H9 (cell line): Measurements from ENCODE around the gene FOXL1. TPM values are rescaled to one million over a fixed set of nuclear protein-coding genes. Genes with fewer than 3 reads are reported as not detected.

Experiments used
- DNase-seq: peaks from one replicate; pipeline ENCODE4 v3.0.0-alpha.2; 2017
- H2AFZ ChIP-seq: one replicate; pipeline ENCODE4 v1.6.1; 2013; ENCODE audit warnings: mild to moderate bottlenecking, low read length, control low read depth, moderate library complexity
- H2AK5ac ChIP-seq: 2 replicates; pipeline ENCODE4 v1.6.1; 2013; ENCODE audit warnings: low read length, control low read depth, mixed read lengths; ENCODE audit not compliant: insufficient read length
- H2BK120ac ChIP-seq: one replicate; pipeline ENCODE4 v1.6.1; 2013; ENCODE audit warnings: low read depth, mild to moderate bottlenecking, low read length, control low read depth, inconsistent platforms; ENCODE audit not compliant: poor library complexity, severe bottlenecking
- H2BK12ac ChIP-seq: 2 replicates; pipeline ENCODE4 v1.6.1; 2013; ENCODE audit warnings: low read length, control low read depth, mixed read lengths, low read depth; ENCODE audit not compliant: insufficient read length
- H2BK15ac ChIP-seq: 2 replicates; pipeline ENCODE4 v1.6.1; 2013; ENCODE audit warnings: low read depth, low read length, control low read depth
- H2BK20ac ChIP-seq: one replicate; pipeline ENCODE4 v1.6.1; 2013; ENCODE audit warnings: low read depth, mild to moderate bottlenecking, low read length, control low read depth, inconsistent platforms; ENCODE audit not compliant: poor library complexity, severe bottlenecking
- H2BK5ac ChIP-seq: 2 replicates; pipeline ENCODE4 v1.6.1; 2013; ENCODE audit warnings: low read length, control low read depth, mixed read lengths; ENCODE audit not compliant: insufficient read length
- H3K14ac ChIP-seq: 2 replicates; pipeline ENCODE4 v1.6.1; 2013; ENCODE audit warnings: low read length, control low read depth; ENCODE audit not compliant: insufficient read depth
- H3K18ac ChIP-seq: 2 replicates; pipeline ENCODE4 v1.6.1; 2013; ENCODE audit warnings: low read depth, mild to moderate bottlenecking, mixed read lengths, low read length, control low read depth; ENCODE audit not compliant: insufficient read length
- H3K23ac ChIP-seq: 2 replicates; pipeline ENCODE4 v1.6.1; 2013; ENCODE audit warnings: low read length, control low read depth, mixed read lengths, low read depth; ENCODE audit not compliant: insufficient read length
- H3K23me2 ChIP-seq: 2 replicates; pipeline ENCODE4 v1.6.1; 2013; ENCODE audit warnings: low read depth, mild to moderate bottlenecking, mixed read lengths, low read length, control low read depth; ENCODE audit not compliant: insufficient read length, poor library complexity, severe bottlenecking
- H3K27ac ChIP-seq: 2 replicates; pipeline ENCODE4 v1.5.1; 2013; ENCODE audit warnings: low read length, control low read depth, mixed read lengths, low read depth; ENCODE audit not compliant: insufficient read length
- H3K27me3 ChIP-seq: 2 replicates; pipeline ENCODE4 v1.6.1; 2013; ENCODE audit warnings: low read length, control low read depth, inconsistent platforms; ENCODE audit not compliant: insufficient read depth
- H3K4ac ChIP-seq: 2 replicates; pipeline ENCODE4 v1.6.1; 2013; ENCODE audit warnings: low read depth, mild to moderate bottlenecking, control low read depth, inconsistent platforms, low read length, moderate library complexity
- H3K4me1 ChIP-seq: 2 replicates; pipeline ENCODE4 v1.6.1; 2013; ENCODE audit warnings: low read length, control low read depth, inconsistent platforms; ENCODE audit not compliant: insufficient read depth
- H3K4me2 ChIP-seq: 2 replicates; pipeline ENCODE4 v1.6.1; 2013; ENCODE audit warnings: low read length, control low read depth, mixed read lengths; ENCODE audit not compliant: insufficient read length, insufficient read depth
- H3K56ac ChIP-seq: 2 replicates; pipeline ENCODE4 v1.6.1; 2013; ENCODE audit warnings: low read depth, mild to moderate bottlenecking, mixed read lengths, low read length, control low read depth; ENCODE audit not compliant: insufficient read length
- H3K79me1 ChIP-seq: 2 replicates; pipeline ENCODE4 v1.6.1; 2013; ENCODE audit warnings: low read depth, mild to moderate bottlenecking, moderate library complexity, low read length, control low read depth, inconsistent platforms; ENCODE audit not compliant: insufficient read depth, poor library complexity, severe bottlenecking
- H3K79me2 ChIP-seq: 2 replicates; pipeline ENCODE4 v1.6.1; 2013; ENCODE audit warnings: low read length, control low read depth, inconsistent platforms; ENCODE audit not compliant: insufficient read depth
- H3K9ac ChIP-seq: 2 replicates; pipeline ENCODE4 v1.6.1; 2013; ENCODE audit warnings: low read length, control low read depth, mixed read lengths; ENCODE audit not compliant: insufficient read length; ENCODE audit errors: extremely low read depth
- H3K9me3 ChIP-seq: one replicate; pipeline ENCODE4 v1.6.1; 2013; ENCODE audit warnings: low read depth, low read length, inconsistent platforms; ENCODE audit not compliant: control insufficient read depth
- H3T11ph ChIP-seq: one replicate; pipeline ENCODE4 v1.6.1; 2013; ENCODE audit warnings: mild to moderate bottlenecking, low read length, control low read depth, inconsistent platforms
- H4K20me1 ChIP-seq: one replicate; pipeline ENCODE4 v1.6.1; 2013; ENCODE audit not compliant: control insufficient read depth, insufficient read length, insufficient read depth
- H4K5ac ChIP-seq: 2 replicates; pipeline ENCODE4 v1.6.1; 2013; ENCODE audit warnings: low read depth, mild to moderate bottlenecking, mixed read lengths, low read length, control low read depth; ENCODE audit not compliant: insufficient read length
- H4K8ac ChIP-seq: replicated peaks from 2 replicates; pipeline ENCODE4 v1.6.1; 2013; ENCODE audit warnings: low read length, control low read depth, mixed read lengths, low read depth; ENCODE audit not compliant: insufficient read length
- H4K91ac ChIP-seq: 2 replicates; pipeline ENCODE4 v1.6.1; 2013; ENCODE audit warnings: low read depth, mild to moderate bottlenecking, moderate library complexity, mixed read lengths, low read length, control low read depth; ENCODE audit not compliant: insufficient read length
- H3K27ac Mint-ChIP-seq, 3 experiments: 2 replicates in 2 of 3; 3 replicates in 1 of 3; pipeline ENCODE4 v1.8.0; 2020 to 2021; ENCODE audit warnings: mixed read lengths in 3 of 3, mild to moderate bottlenecking in 1 of 3, moderate library complexity in 1 of 3
- H3K27me3 Mint-ChIP-seq: 2 replicates; pipeline ENCODE4 v1.8.0; 2021; ENCODE audit warnings: low read depth, mild to moderate bottlenecking, moderate library complexity, mixed read lengths
- H3K36me3 Mint-ChIP-seq, 3 experiments: 2 replicates in 2 of 3; 3 replicates in 1 of 3; pipeline ENCODE4 v1.8.0; 2020 to 2021; ENCODE audit warnings: low read depth in 3 of 3, mixed read lengths in 3 of 3; ENCODE audit not compliant: insufficient read depth in 1 of 3
- H3K4me1 Mint-ChIP-seq, 2 experiments: 2 replicates each; pipeline ENCODE4 v1.8.0; 2020; ENCODE audit warnings: mixed read lengths in 2 of 2
- H3K4me3 Mint-ChIP-seq, 2 experiments: 2 replicates in 1 of 2; 3 replicates in 1 of 2; pipeline ENCODE4 v1.8.0; 2020 to 2021; ENCODE audit warnings: mild to moderate bottlenecking in 2 of 2, mixed read lengths in 2 of 2, moderate library complexity in 1 of 2
- H3K9me3 Mint-ChIP-seq, 2 experiments: 2 replicates in 1 of 2; 3 replicates in 1 of 2; pipeline ENCODE4 v1.8.0; 2020; ENCODE audit warnings: mild to moderate bottlenecking in 2 of 2, mixed read lengths in 2 of 2, moderate library complexity in 1 of 2
- CTCF ChIP-seq: fragments of 200-600 bp; sonication (generic); conservative IDR thresholded peaks from 3 replicates; pipeline ENCODE4 v1.8.0; 2021; ENCODE audit warnings: antibody characterized with exemption, mild to moderate bottlenecking
- WGBS: extraction: QIAGEN DNeasy Blood & Tissue Kit; methylation state at CpG from one replicate; pipeline ENCODE4 v1.1.7; 2013; ENCODE audit warnings: missing lambda C conversion rate, low lambda C conversion rate, mixed read lengths; ENCODE audit not compliant: insufficient read length; ENCODE audit errors: extremely low coverage; 5-methylcytosine and 5-hydroxymethylcytosine counted together
- total RNA-seq: library from RNA; stranded (reverse); gene quantifications from 2 replicates; pipeline ENCODE4 v1.2.1, GENCODE V29; 2021

Gene FOXL1
- total RNA-seq, 1 experiment from 2014 or later, result 0.09 TPM

GRCh38 chr16:86562356-86562755 is 16.0 kb upstream of the FOXL1 start:
- Histone ChIP-seq H3K23me2 (peaks cover 12% of the 10 kb centered on the region), H2BK5ac (no peak overlapping the region), H4K5ac (no peak overlapping the region), H4K91ac (no peak overlapping the region), H2BK20ac (no peak overlapping the region), H3K79me1 (no peaks in the 10 kb centered on the region), H3T11ph (no peak overlapping the region), H3K18ac (no peak overlapping the region), H3K9me3 (no peaks in the 10 kb centered on the region), H3K4ac (no peak overlapping the region), H2BK15ac (no peak overlapping the region), H4K8ac (no peak overlapping the region), H3K56ac (no peak overlapping the region), H2AFZ (no peak overlapping the region), H3K14ac (no peak overlapping the region), H3K4me1 (0 out of 2 replicates have a peak, but pooled peaks cover 2% of the 10 kb centered on the region), H2BK12ac (no peak overlapping the region), H3K79me2 (no peaks in the 10 kb centered on the region), H2BK120ac (no peak overlapping the region), H2AK5ac (no peak overlapping the region), H3K4me2 (no peak overlapping the region), H3K9ac (no peak overlapping the region), H3K27me3 (peaks cover 24% of the 10 kb centered on the region), H3K27ac (no peak overlapping the region), H3K23ac (no peak overlapping the region), H4K20me1 (no peaks in the 10 kb centered on the region)
- Mint-ChIP-seq H3K27me3 (peaks cover 50% of the 10 kb centered on the region), H3K36me3 (no peaks in the 10 kb centered on the region), H3K9me3 (peaks cover 0 to 3% of the 10 kb centered on the region in 2 experiments; a peak in 1 of 5 replicates), H3K4me1 (peaks cover 20 to 26% of the 10 kb centered on the region in 2 experiments), H3K27ac (no peak overlapping the region), H3K4me3 (no peak overlapping the region)
- no peak for DNase-seq
- WGBS, result no CpG with 5 or more reads among the region's 6 CpGs
- no peak for TF ChIP-seq CTCF
